Hepatocyte (in vitro differentiated cells): Measurements from ENCODE around the gene KRI1. TPM values are rescaled to one million over a fixed set of nuclear protein-coding genes. Genes with fewer than 3 reads are reported as not detected.
A peak's percentile ranks its signal among the peaks of the same experiment; 100 is the strongest.

Experiments
- DNase-seq: peaks from one replicate; pipeline ENCODE4 v3.0.0-alpha.2; 2016; ENCODE audit warnings: low spot score
- H2AFZ ChIP-seq: fragments of 200-600 bp; sonication (generic); 2 replicates; pipeline ENCODE4 v1.6.0; 2016; ENCODE audit warnings: antibody characterized with exemption, mild to moderate bottlenecking
- H3K27ac ChIP-seq: fragments of 200-600 bp; sonication (generic); 2 replicates; pipeline ENCODE4 v1.5.1; 2016; ENCODE audit warnings: mild to moderate bottlenecking
- H3K27me3 ChIP-seq: fragments of 200-600 bp; sonication (generic); 2 replicates; pipeline ENCODE4 v1.6.1; 2016
- H3K36me3 ChIP-seq: fragments of 200-600 bp; sonication (generic); replicated peaks from 2 replicates; pipeline ENCODE4 v1.5.1; 2016; ENCODE audit warnings: low read depth; ENCODE audit not compliant: insufficient read depth
- H3K4me1 ChIP-seq: fragments of 200-600 bp; sonication (generic); 2 replicates; pipeline ENCODE4 v1.5.1; 2016; ENCODE audit warnings: mild to moderate bottlenecking, moderate library complexity; ENCODE audit not compliant: insufficient read depth
- H3K4me2 ChIP-seq: fragments of 200-600 bp; sonication (generic); 2 replicates; pipeline ENCODE4 v1.6.0; 2016
- H3K4me3 ChIP-seq: fragments of 200-600 bp; sonication (generic); 2 replicates; pipeline ENCODE4 v1.5.1; 2016; ENCODE audit warnings: mild to moderate bottlenecking
- H3K79me2 ChIP-seq: fragments of 200-600 bp; sonication (generic); 2 replicates; pipeline ENCODE4 v1.6.0; 2017; ENCODE audit warnings: mild to moderate bottlenecking
- H3K9me2 ChIP-seq: fragments of 200-600 bp; sonication (generic); replicated peaks from 2 replicates; pipeline ENCODE4 v1.6.0; 2017; ENCODE audit warnings: mild to moderate bottlenecking; ENCODE audit not compliant: insufficient read depth
- H3K9me3 ChIP-seq: fragments of 200-600 bp; sonication (generic); 2 replicates; pipeline ENCODE4 v1.5.1; 2016; ENCODE audit warnings: low read depth, mild to moderate bottlenecking
- H4K20me1 ChIP-seq: fragments of 200-600 bp; sonication (generic); 2 replicates; pipeline ENCODE4 v1.6.0; 2016; ENCODE audit warnings: mild to moderate bottlenecking; ENCODE audit not compliant: insufficient read depth, poor library complexity, severe bottlenecking
- EZH2 ChIP-seq: fragments of 200-600 bp; sonication (generic); IDR thresholded peaks from 2 replicates; pipeline ENCODE4 v1.6.1; 2016; ENCODE audit warnings: antibody characterized with exemption, mild to moderate bottlenecking, borderline replicate concordance
- EZH2phosphoT487 ChIP-seq: fragments of 200-600 bp; sonication (generic); IDR thresholded peaks from one replicate; pipeline ENCODE4 v1.6.1; 2018; ENCODE audit warnings: antibody characterized with exemption, mild to moderate bottlenecking, low read depth, moderate library complexity; ENCODE audit not compliant: unreplicated experiment, severe bottlenecking
- WGBS: methylation state at CpG from one replicate; pipeline ENCODE4 v1.1.6; 2016; ENCODE audit warnings: low lambda C conversion rate; ENCODE audit errors: missing lambda C conversion rate; 5-methylcytosine and 5-hydroxymethylcytosine counted together
- polyA plus RNA-seq: library from polyadenylated mRNA; unstranded; fragments of >200 nt; fragmentation: Nextera tagmentation; extraction: Ambion mirVana; gene quantifications from 2 replicates; pipeline ENCODE4 v1.2.1, GENCODE V29; 2016
- total RNA-seq: library from RNA; depleted of rRNA; stranded (reverse); fragments of >200 nt; gene quantifications from 2 replicates; pipeline ENCODE4 v1.2.3, GENCODE V29; 2014
- TF ChIP-seq, protein P1 (sequence below): fragments of 200-600 bp; sonication (generic); IDR thresholded peaks from 2 replicates; pipeline ENCODE4 v1.5.1; 2016; ENCODE audit warnings: antibody characterized with exemption, mild to moderate bottlenecking; ENCODE audit not compliant: poor library complexity

Gene KRI1
- total and polyA plus RNA-seq, 2 experiments from 2014 or later = 7.8 to 18.3 TPM

GRCh38 chr19:10568062-10568825 is 2.4 kb upstream of the KRI1 start:
- Histone ChIP-seq H3K27ac (peak overlapping the region; percentile 8), H3K4me2 (peak overlapping the region; percentile 95), H2AFZ (peak overlapping the region; percentile 28), H3K9me2 (no peaks in the 10 kb centered on the region), H3K36me3 (no peaks in the 10 kb centered on the region), H3K27me3 (no peaks in the 10 kb centered on the region), H3K79me2 (peaks cover 9% of the 10 kb centered on the region), H4K20me1 (no peaks in the 10 kb centered on the region), H3K4me1 (peaks cover 16% of the 10 kb centered on the region), H3K9me3 (no peaks in the 10 kb centered on the region), H3K4me3 (peak overlapping the region; percentile 42)
- DNase-seq = peak; percentile 82
- WGBS = 8% methylated on average over 22 of the region's 58 CpGs
- TF ChIP-seq, protein P1, sequence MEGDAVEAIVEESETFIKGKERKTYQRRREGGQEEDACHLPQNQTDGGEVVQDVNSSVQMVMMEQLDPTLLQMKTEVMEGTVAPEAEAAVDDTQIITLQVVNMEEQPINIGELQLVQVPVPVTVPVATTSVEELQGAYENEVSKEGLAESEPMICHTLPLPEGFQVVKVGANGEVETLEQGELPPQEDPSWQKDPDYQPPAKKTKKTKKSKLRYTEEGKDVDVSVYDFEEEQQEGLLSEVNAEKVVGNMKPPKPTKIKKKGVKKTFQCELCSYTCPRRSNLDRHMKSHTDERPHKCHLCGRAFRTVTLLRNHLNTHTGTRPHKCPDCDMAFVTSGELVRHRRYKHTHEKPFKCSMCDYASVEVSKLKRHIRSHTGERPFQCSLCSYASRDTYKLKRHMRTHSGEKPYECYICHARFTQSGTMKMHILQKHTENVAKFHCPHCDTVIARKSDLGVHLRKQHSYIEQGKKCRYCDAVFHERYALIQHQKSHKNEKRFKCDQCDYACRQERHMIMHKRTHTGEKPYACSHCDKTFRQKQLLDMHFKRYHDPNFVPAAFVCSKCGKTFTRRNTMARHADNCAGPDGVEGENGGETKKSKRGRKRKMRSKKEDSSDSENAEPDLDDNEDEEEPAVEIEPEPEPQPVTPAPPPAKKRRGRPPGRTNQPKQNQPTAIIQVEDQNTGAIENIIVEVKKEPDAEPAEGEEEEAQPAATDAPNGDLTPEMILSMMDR = no peak
- no peak for TF ChIP-seq EZH2phosphoT487
- TF ChIP-seq EZH2 = no peak

- Histone ChIP-seq H3K9me2 (no peaks in the 10 kb centered on the region), H3K36me3 (no peaks in the 10 kb centered on the region), H4K20me1 (no peaks in the 10 kb centered on the region), H3K27me3 (no peaks in the 10 kb centered on the region), H2AFZ (no peak overlapping the region), H3K4me1 (peaks cover 16% of the 10 kb centered on the region), H3K79me2 (peaks cover 9% of the 10 kb centered on the region), H3K9me3 (no peaks in the 10 kb centered on the region), H3K4me3 (peak overlapping the region; percentile 42), H3K4me2 (peak overlapping the region; percentile 95), H3K27ac (peak overlapping the region; percentile 8)
- no peak for TF ChIP-seq EZH2phosphoT487
- no peak for DNase-seq
- WGBS = 66% methylated on average over 5 of the region's 5 CpGs
Measured at GRCh38 chr19:10567656-10568055, 1.8 kb upstream of the KRI1 start.

GRCh38 chr19:10566658-10567410 is 1.0 kb upstream of the KRI1 start:
- no peaks in the 10 kb centered on the region for H4K20me1 ChIP-seq
- H3K27ac ChIP-seq = peak overlapping the region; percentile 77
- DNase-seq = no peak
- peaks cover 9% of the 10 kb centered on the region for H3K79me2 ChIP-seq
- H2AFZ ChIP-seq = no peak overlapping the region
- WGBS = 83% methylated on average over 19 of the region's 19 CpGs
- no peaks in the 10 kb centered on the region for H3K9me2 ChIP-seq
- no peak overlapping the region for H3K4me3 ChIP-seq
- no peaks in the 10 kb centered on the region for H3K27me3 ChIP-seq
- no peaks in the 10 kb centered on the region for H3K9me3 ChIP-seq
- H3K4me2 ChIP-seq = peak overlapping the region; percentile 96
- H3K4me1 ChIP-seq = peaks cover 16% of the 10 kb centered on the region
- TF ChIP-seq, protein P1 = no peak
- TF ChIP-seq EZH2phosphoT487 (no peak), EZH2 (no peak)
- no peaks in the 10 kb centered on the region for H3K36me3 ChIP-seq

DNA sequence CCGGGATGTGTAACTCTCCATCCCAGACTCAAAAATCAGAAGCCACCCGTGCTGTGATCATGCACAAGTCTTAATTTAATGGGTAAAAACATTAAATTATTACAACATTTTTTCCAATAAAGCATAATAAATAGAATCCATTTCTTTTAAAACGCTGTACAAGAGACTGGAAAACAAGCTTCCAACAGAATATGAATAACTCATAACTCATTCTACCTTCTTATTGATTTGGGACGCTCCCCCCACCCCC is 523 bp upstream of the KRI1 start:
- peak overlapping the region; percentile 96 for H3K4me2 ChIP-seq
- WGBS = 26% methylated on average over 4 of the region's 4 CpGs
- H4K20me1 ChIP-seq = no peaks in the 10 kb centered on the region
- no peak for DNase-seq
- no peaks in the 10 kb centered on the region for H3K9me2 ChIP-seq
- peak overlapping the region; percentile 30 for H3K4me3 ChIP-seq
- TF ChIP-seq EZH2phosphoT487 = no peak
- H3K79me2 ChIP-seq = peaks cover 9% of the 10 kb centered on the region
- no peaks in the 10 kb centered on the region for H3K36me3 ChIP-seq
- peak overlapping the region; percentile 38 for H2AFZ ChIP-seq
- H3K9me3 ChIP-seq = no peaks in the 10 kb centered on the region
- no peaks in the 10 kb centered on the region for H3K27me3 ChIP-seq
- H3K27ac ChIP-seq = peak overlapping the region; percentile 77
- peaks cover 16% of the 10 kb centered on the region for H3K4me1 ChIP-seq
